ENCODE data around the gene HBG2.
"Not testable (repeated sequence)": the region's sequence is repeated elsewhere in the genome, so short reads cannot be mapped to it uniquely, and the experiment has no call there.

HBG2 gene

GRCh38 chr11:5254646-5255413, at the start of gene HBG2:
Gene HBG2, minus strand, starts transcription at chr11:5254781. Its CDS starts 53 bp downstream, at chr11:5254728.
- not testable (repeated sequence) for DNase-seq (ENCODE audit: low read depth in 3 of 3)

DNA sequence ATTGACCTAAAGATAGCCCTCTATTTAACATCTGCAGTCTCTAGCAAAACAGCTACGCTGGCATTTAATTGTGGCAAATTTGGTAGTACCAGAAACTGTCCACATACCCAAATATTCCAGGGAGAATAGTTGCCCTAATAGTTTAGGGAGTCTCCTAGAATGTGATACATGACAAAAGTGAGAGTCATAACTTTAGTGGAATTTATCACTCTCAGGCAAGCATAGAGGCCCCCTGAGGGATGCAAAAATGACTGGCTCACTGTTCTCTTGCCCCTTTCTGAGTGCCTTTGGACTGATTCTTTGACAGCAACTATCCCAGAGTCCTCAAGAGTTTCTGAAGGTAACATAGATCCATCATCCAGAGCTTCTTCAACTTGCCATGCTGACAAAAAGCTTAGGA, 49.5 kb upstream of the HBG2 start:
- no peak for DNase-seq (ENCODE audit: low read depth in 3 of 3)

DNA sequence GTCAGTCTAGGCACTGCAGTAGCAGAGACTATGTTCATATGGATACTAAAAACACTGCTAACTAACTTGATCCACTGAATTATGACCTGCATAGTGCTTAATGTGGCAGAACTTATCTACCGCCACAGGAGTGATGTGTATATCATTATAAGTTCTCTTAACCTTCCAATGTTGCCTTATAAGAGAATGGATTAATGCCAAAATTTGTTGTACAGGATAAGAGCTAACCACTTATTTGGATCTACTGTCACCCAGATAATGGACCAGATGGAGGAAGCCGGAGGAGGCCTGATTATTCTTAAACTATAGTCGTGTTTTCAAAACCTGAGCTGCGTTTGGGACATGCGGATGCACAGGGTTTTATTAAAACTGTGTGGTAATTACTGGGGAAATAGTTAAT, 49.0 kb upstream of the HBG2 start:
- DNase-seq (ENCODE audit: low read depth in 3 of 3) = no peak

DNA sequence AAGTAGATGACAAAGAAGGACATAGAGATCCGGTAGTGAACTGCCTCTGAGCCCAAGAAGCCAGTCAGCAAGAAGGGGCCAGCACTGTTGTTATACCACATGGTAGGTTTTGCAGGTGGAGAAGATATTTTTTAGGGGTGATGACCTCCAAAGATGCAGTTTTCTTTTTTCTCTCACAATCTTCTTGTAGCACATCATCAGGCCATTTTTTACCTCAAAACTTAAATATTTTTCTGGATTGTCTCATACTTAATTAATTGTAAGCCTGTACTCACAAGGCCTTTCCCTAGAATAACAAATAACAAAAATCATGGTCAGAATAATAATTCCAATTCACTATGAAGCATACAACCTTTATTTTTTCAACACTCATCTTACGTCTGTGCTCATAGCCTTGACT, 47.3 kb upstream of the HBG2 start, which contains the start of gene OR51B4:
Gene OR51B4 (minus strand): TSS at position 101 of the 400 bp plus-strand sequence. CDS start 0 bp downstream, at position 101.
- no peak for DNase-seq (ENCODE audit: low read depth in 3 of 3)

GRCh38 chr11:5300251-5300650, 45.7 kb upstream of the HBG2 start:
- no peak for DNase-seq (ENCODE audit: low read depth in 3 of 3)

- DNase-seq (ENCODE audit: low read depth in 3 of 3) = no peak
Measured at GRCh38 chr11:5298451-5298850, 43.9 kb upstream of the HBG2 start.

GRCh38 chr11:5297721-5298323, 43.2 kb upstream of the HBG2 start:
- DNase-seq (ENCODE audit: low read depth in 3 of 3) = no peak

GRCh38 chr11:5294342-5294995, 39.9 kb upstream of the HBG2 start:
- not testable (repeated sequence) for DNase-seq (ENCODE audit: low read depth in 3 of 3)

GRCh38 chr11:5293028-5293427, 38.4 kb upstream of the HBG2 start:
- no peak for DNase-seq (ENCODE audit: low read depth in 3 of 3)

DNA sequence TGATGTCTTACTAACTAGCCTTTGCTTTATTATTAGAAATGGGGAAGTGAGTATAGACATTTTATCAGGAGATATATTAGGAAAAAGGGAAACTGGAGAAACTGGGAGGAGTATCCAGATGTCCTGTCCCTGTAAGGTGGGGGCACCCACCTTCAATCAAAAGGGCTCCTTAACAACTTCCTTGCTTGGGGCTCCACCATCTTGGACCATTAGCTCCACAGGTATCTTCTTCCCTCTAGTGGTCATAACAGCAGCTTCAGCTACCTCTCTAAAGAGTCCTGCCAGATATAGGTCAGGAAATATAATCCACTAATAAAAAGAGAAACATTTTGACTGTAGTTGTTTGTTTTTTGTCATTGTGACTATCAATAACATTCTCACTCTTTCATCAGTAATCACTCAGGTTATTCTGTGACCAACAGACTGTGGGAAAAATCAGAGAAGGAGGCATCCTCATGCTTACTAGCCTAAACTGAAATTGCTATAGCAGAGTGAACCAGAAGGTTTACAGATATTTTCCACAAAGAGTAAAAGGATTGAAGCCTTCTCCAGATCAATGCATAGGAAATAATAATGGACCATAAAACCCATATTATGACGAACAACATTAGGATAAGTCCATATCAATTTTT, 36.7 kb upstream of the HBG2 start:
- no peak for DNase-seq (ENCODE audit: low read depth in 3 of 3)

DNA sequence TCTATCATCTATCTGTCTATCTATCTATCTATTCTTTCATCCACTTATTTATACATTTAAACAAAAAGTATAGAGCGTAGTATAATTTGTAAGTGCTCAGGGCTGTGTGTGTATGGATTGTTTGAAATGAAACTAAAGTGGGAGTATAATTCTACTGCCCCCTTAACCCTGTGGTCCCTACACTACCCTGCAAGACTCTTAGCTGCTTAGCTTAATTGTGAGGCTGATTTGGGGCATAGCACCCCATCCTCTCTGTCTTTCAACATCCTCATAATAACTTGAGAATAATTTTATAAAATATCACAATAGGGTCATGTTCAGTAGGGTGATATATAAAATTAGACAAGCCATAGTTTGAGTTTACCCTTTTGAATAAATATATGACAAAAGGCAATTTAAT, 35.5 kb upstream of the HBG2 start:
- no peak for DNase-seq (ENCODE audit: low read depth in 3 of 3)

DNA sequence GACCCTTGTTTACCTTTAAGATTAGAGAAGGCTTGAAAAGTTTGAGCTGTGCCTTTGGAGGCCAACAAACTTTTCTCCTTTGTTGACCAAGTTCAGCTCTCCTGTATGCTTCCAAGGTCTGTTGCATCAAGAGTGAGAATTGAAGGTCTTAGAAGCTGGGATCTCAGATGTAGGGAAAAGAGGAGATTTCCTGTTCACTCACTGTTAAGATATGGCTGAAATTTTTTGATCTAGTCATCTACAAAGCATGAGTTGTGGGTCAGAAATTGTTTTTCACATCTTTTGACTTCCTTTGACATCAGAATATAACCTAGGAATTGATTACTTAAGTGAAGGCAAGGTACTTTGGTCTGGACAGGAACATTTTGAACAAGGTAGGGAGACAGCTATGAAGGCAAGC, 35.1 kb upstream of the HBG2 start:
- DNase-seq (ENCODE audit: low read depth in 3 of 3) = no peak

DNA sequence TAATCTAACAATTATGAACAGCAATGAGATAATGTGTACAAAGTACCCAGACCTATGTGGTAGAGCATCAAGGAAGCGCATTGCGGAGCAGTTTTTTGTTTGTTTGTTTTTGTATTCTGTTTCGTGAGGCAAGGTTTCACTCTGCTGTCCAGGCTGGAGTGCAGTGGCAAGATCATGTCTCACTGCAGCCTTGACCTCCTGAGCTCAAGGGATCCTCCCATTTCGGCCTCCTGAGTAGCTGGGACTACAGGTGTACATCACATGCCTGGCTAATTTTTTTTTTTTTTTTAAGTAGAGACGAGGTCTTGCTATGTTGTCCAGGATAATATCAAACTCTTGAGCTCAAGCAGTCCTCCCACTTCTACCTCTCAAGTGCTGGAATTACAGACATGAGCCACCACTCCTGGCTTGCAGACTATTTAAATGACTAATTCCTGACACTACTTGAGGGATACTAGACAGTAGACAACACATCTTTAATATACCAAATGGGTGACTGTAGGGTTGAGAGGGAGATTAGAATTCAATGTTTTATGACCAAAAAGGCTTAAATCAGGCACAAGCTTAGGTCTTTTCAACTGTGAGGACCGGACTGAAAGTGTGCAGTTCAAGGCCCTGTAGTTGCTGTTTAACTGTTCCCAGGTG, 34.4 kb upstream of the HBG2 start:
- DNase-seq (ENCODE audit: low read depth in 3 of 3) = no peak

DNA sequence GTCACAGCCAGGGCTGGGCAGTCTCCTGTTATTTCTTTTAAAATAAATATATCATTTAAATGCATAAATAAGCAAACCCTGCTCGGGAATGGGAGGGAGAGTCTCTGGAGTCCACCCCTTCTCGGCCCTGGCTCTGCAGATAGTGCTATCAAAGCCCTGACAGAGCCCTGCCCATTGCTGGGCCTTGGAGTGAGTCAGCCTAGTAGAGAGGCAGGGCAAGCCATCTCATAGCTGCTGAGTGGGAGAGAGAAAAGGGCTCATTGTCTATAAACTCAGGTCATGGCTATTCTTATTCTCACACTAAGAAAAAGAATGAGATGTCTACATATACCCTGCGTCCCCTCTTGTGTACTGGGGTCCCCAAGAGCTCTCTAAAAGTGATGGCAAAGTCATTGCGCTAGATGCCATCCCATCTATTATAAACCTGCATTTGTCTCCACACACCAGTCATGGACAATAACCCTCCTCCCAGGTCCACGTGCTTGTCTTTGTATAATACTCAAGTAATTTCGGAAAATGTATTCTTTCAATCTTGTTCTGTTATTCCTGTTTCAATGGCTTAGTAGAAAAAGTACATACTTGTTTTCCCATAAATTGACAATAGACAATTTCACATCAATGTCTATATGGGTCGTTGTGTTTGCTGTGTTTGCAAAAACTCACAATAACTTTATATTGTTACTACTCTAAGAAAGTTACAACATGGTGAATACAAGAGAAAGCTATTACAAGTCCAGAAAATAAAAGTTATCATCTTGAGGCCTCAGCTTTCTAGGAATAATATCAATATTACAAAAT, 33.7 kb upstream of the HBG2 start:
- no peak for DNase-seq (ENCODE audit: low read depth in 3 of 3)

- DNase-seq (ENCODE audit: low read depth in 3 of 3) = no peak
Measured at GRCh38 chr11:5286901-5287300, 32.3 kb upstream of the HBG2 start.

DNA sequence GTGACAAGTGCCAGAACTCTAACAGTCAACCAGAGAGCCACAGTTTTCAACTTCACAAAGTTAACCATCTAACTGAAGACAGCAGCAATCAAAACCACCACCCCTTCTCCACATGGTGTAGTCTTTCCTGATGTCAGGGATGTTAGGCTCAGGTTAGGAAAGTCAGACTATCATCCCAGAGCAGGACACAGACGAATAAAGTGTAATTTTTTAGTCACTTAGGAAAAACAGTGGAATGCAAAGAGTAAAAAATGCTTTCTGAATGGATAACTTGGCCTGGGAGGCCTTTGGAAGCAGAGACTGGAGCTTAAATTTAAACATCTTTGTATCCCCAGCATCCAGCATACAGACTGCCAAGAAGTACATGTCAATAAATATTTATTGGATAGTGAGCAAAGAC, 31.8 kb upstream of the HBG2 start:
- DNase-seq (ENCODE audit: low read depth in 3 of 3) = no peak

- no peak for DNase-seq (ENCODE audit: low read depth in 3 of 3)
Measured at GRCh38 chr11:5285703-5286340, 31.2 kb upstream of the HBG2 start.

GRCh38 chr11:5284637-5285036, 30.1 kb upstream of the HBG2 start:
- DNase-seq (ENCODE audit: low read depth in 3 of 3) = no peak

- DNase-seq (ENCODE audit: low read depth in 3 of 3) = no peak
Measured at GRCh38 chr11:5283882-5284281, 29.3 kb upstream of the HBG2 start.

- no peak for DNase-seq (ENCODE audit: low read depth in 3 of 3)
Measured at GRCh38 chr11:5283086-5283485, 28.5 kb upstream of the HBG2 start.

DNA sequence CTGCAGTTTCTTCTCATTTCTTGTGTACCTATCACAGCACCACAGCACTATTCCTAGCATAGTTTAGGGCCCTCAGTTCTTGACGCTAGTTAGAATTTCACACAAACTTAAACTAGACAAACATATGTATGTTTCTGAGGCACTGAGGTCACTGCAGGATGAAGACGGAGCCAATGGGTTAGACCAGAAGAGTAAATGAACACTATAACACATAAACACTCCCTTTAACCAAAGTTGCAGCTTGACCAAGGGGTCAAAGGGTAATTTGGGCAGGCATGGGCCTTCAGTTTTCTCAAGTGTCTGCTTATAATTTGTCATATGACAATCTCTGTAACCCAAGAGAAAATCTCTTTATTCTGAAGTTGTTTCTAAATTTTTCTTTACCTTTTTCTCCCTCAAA, 28.0 kb upstream of the HBG2 start:
- DNase-seq (ENCODE audit: low read depth in 3 of 3) = no peak

Measured in stimulated activated CD4-positive, alpha-beta T cell treated with anti-CD3 and anti-CD28 coated beads, TNF-alpha, amount 100 ng/mL, for 24 hours (primary cell).